ENCODE results near the gene COA8. TPM values are rescaled to one million over a fixed set of nuclear protein-coding genes. Genes with fewer than 3 reads are reported as not detected.

The COA8 gene
- total and polyA plus RNA-seq, 2 of the 8 experiments (the other 6 are each of a cell fraction or from before 2014, with no cell fraction given), result 7.1 to 35.5 TPM

- Histone ChIP-seq H4K91ac (replicated peaks; ENCODE audit: insufficient read length, low read length) (peak overlapping the region; percentile 100), H3K27me3 (replicated peaks in 1 of 4; ENCODE audit: control insufficient read depth in 3 of 4, extremely low read depth in 1 of 4, insufficient read depth in 3 of 4, low read length in 3 of 4) (no peaks in the 10 kb centered on the region; a peak in 2 of 7 replicates), H2AFZ (ENCODE audit: low read length) (no peak overlapping the region), H3K36me3 (ENCODE audit: control insufficient read depth in 2 of 4, insufficient read depth in 4 of 4, low read length in 3 of 4) (no peaks in the 10 kb centered on the region), H3K4ac (replicated peaks; ENCODE audit: insufficient read length, low read depth, low read length) (peak overlapping the region; percentile 99), H2BK5ac (ENCODE audit: low read depth, low read length) (peak overlapping the region; percentile 99), H3K79me2 (ENCODE audit: control insufficient read depth in 1 of 2, insufficient read depth in 2 of 2, low read length in 2 of 2) (no peaks in the 10 kb centered on the region), H3K9ac (replicated peaks in 1 of 4; ENCODE audit: extremely low read depth in 1 of 4, low read depth in 3 of 4, low read length in 3 of 4) (peak overlapping the region in 2 of 4 experiments; percentile 18 to 20; a peak in 2 of 7 replicates), H3K4me2 (ENCODE audit: insufficient read depth in 1 of 2, low read depth in 2 of 2, low read length in 2 of 2) (no peak overlapping the region), H3K18ac (ENCODE audit: extremely low read depth, low read length) (peak overlapping the region; percentile 86), H4K5ac (ENCODE audit: insufficient read length, low read depth, low read length) (peak overlapping the region; percentile 80), H3K79me1 (ENCODE audit: low read depth, low read length) (no peaks in the 10 kb centered on the region), H3K23ac (ENCODE audit: insufficient read length) (no peak overlapping the region), H3K9me3 (ENCODE audit: insufficient read depth in 2 of 2, low read depth in 1 of 2, low read length in 1 of 2) (no peaks in the 10 kb centered on the region), H4K8ac (ENCODE audit: extremely low read depth, insufficient read depth, low read length) (peak overlapping the region; percentile 93), H2BK120ac (replicated peaks; ENCODE audit: low read depth, low read length) (peak overlapping the region; percentile 97), H3K4me3 (ENCODE audit: extremely low read depth in 1 of 4, insufficient read depth in 2 of 4, low read depth in 3 of 4, low read length in 4 of 4) (no peak overlapping the region), H3K56ac (replicated peaks; ENCODE audit: insufficient read length, low read depth, low read length) (no peak overlapping the region), H3K23me2 (ENCODE audit: low read depth, low read length) (no peaks in the 10 kb centered on the region), H2BK20ac (ENCODE audit: low read length) (peak overlapping the region; percentile 100), H3K14ac (ENCODE audit: insufficient read length) (no peak overlapping the region), H3K4me1 (replicated peaks in 1 of 4; ENCODE audit: control insufficient read depth in 3 of 4, insufficient read depth in 4 of 4, low read length in 3 of 4) (peaks cover 0 to 34% (median 29%) of the 10 kb centered on the region in 4 experiments; a peak in 6 of 7 replicates), H2AK5ac (ENCODE audit: low read depth, low read length) (peak overlapping the region; percentile 91; the same call in 1 of the 2 replicates), H2BK15ac (ENCODE audit: low read length) (peak overlapping the region; percentile 98; the same call in 1 of the 2 replicates), H3K27ac (ENCODE audit: low read depth, low read length) (peak overlapping the region; percentile 94; the same call in 1 of the 2 replicates), H4K20me1 (replicated peaks in 1 of 2; ENCODE audit: control insufficient read depth in 1 of 2, insufficient read depth in 2 of 2, low read length in 2 of 2) (peaks cover 0 to 4% of the 10 kb centered on the region in 2 experiments), H2BK12ac (ENCODE audit: low read depth, low read length) (peak overlapping the region; percentile 100; the same call in 1 of the 2 replicates)
- ChIA-PET POLR2A (ENCODE audit: partially characterized antibody) (interaction anchor here (0.6 to 29.8 kb wide), 6 partner anchors 9 to 227 kb away, joined by 3 to 844 read pairs (median 20); partner anchors contain the start of genes BAG5, CKB, COA8 and TRMT61A), CTCF (ENCODE audit: partially characterized antibody) (interaction anchor here (1.3 to 28.8 kb wide), 4 partner anchors 12 to 151 kb away, joined by 4 to 921 read pairs (median 132); partner anchors contain the start of genes CKB and TRMT61A)
- FAIRE-seq (no peak), DNase-seq (ENCODE audit: low read depth in 1 of 2, low spot score in 2 of 2) (peak in 1 of 2 experiments; percentile 56)
- WGBS, 2 experiments (ENCODE audit: extremely low coverage in 1 of 2, insufficient coverage in 1 of 2, insufficient read length in 1 of 2, insufficient replicate concordance in 2 of 2, low coverage in 1 of 2, low lambda C conversion rate in 2 of 2, missing lambda C conversion rate in 1 of 2), result 85% methylated on average over 15 of the region's 19 CpGs; no CpG with 5 or more reads in 1 of the 2 experiments
- TF ChIP-seq MAX (IDR thresholded peaks at IDR 0.05) (peak; percentile 81), POU5F1 (IDR thresholded peaks at IDR 0.05; ENCODE audit: low read depth, low read length) (no peak), TEAD4 (IDR thresholded peaks at IDR 0.05; ENCODE audit: low read depth, low read length) (no peak), E2F6 (IDR thresholded peaks at IDR 0.05) (peak; percentile 48; the same call in 1 of the 2 replicates)
Observed at GRCh38 chr14:103543721-103544387, 18.9 kb upstream of the COA8 start.

All from H1 (cell line).